Esophagus muscularis mucosa (tissue), 4 donors: ENCODE results near the gene CAMTA1. TPM values are rescaled to one million over a fixed set of nuclear protein-coding genes. Genes with fewer than 3 reads are reported as not detected.
A peak's percentile ranks its signal among the peaks of the same experiment; 100 is the strongest.

ENCODE experiments used
- DNase-seq: peaks from one replicate; pipeline ENCODE4 v3.0.0-alpha.2; 2017; ENCODE audit errors: extremely low spot score
- H3K27ac ChIP-seq, 4 donors: fragments of 200-600 bp; sonication (generic); replicated peaks in 1 of 4; 1 replicate in 3 of 4; 2 replicates in 1 of 4; pipeline ENCODE4 v1.5.1; 2016 to 2019; ENCODE audit warnings: mild to moderate bottlenecking in 1 of 4
- H3K27me3 ChIP-seq, 4 donors: fragments of 200-600 bp; sonication (generic); one replicate each; pipeline versions ENCODE4 v1.5.1 to v1.6.0; 2016 to 2019
- H3K36me3 ChIP-seq, 4 donors: fragments of 200-600 bp; sonication (generic); one replicate each; pipeline ENCODE4 v1.5.1; 2016 to 2019
- H3K4me1 ChIP-seq, 4 donors: fragments of 200-600 bp; sonication (generic); one replicate each; pipeline ENCODE4 v1.5.1; 2016 to 2019
- H3K4me3 ChIP-seq, 4 donors: fragments of 200-600 bp; sonication (generic); 1 replicate in 2 of 4; 2 replicates in 2 of 4; pipeline ENCODE4 v1.5.1; 2016 to 2019; ENCODE audit warnings: mild to moderate bottlenecking in 4 of 4, moderate library complexity in 1 of 4
- H3K9me3 ChIP-seq, 4 donors: fragments of 200-600 bp; sonication (generic); 1 replicate in 3 of 4; 2 replicates in 1 of 4; pipeline ENCODE4 v1.5.1; 2016 to 2019
- EP300 ChIP-seq: sonication (generic); formaldehyde crosslinking; IDR thresholded peaks from one replicate; pipeline ENCODE4 v1.6.1; 2017; ENCODE audit warnings: antibody characterized with exemption
- POLR2A ChIP-seq: fragments of 450-650 bp; IDR thresholded peaks from one replicate; pipeline ENCODE4 v1.6.1; 2017; ENCODE audit warnings: antibody characterized with exemption, moderate library complexity, mild to moderate bottlenecking, low read depth
- POLR2AphosphoS5 ChIP-seq, 2 donors: sonication (generic); formaldehyde crosslinking; IDR thresholded peaks; one replicate each; pipeline ENCODE4 v1.6.1; 2017; ENCODE audit warnings: antibody characterized with exemption in 2 of 2
- WGBS: methylation state at CpG from one replicate; pipeline ENCODE4 v1.1.5; 2018; 5-methylcytosine and 5-hydroxymethylcytosine counted together
- intact Hi-C: fragments of 100-400 bp; cut with DNase I; formaldehyde crosslinking; loops from one replicate; pipeline ENCODE4 v1.15.1; 2023
- total RNA-seq, 4 donors: library from RNA; depleted of rRNA; stranded (reverse); fragments of >200 nt; gene quantifications; one replicate each; pipeline versions ENCODE4 v1.1.0 to v1.2.1, GENCODE V29; 2016
- TF ChIP-seq, protein P1 (sequence below), 3 experiments: fragments of 200-600 bp in 2 of 3; fragments of 450-650 bp in 1 of 3; sonication (generic) in 2 of 3; IDR thresholded peaks; one replicate each; pipeline ENCODE4 v1.5.1; 2017 to 2019; ENCODE audit warnings: antibody characterized with exemption in 3 of 3, mild to moderate bottlenecking in 2 of 3, moderate library complexity in 1 of 3

The CAMTA1 gene
- total RNA-seq, 4 donors from 2014 or later = 109 to 226 (median 139) TPM

DNA sequence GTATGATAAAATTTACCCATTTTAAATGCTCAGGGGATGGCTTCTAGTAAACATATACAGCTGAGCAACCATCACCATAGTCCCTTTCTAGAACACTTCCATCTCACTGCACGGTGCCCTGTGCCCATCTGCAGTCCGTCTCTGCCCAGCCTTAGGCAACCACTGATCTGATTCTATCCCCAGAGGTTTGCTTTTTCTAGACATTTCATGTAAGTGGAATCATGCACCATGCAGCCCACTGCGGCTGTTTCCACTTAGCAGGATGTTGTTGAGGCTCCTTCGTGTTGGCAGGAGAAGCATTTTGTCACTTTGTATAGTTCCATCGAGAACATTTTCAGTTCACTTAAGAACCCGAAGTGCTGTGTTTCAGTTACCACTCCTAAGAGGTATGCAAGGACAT, 958.1 kb downstream of the CAMTA1 start:
- intact Hi-C loops = no loop called here
- DNase-seq = peak; percentile 82

DNA sequence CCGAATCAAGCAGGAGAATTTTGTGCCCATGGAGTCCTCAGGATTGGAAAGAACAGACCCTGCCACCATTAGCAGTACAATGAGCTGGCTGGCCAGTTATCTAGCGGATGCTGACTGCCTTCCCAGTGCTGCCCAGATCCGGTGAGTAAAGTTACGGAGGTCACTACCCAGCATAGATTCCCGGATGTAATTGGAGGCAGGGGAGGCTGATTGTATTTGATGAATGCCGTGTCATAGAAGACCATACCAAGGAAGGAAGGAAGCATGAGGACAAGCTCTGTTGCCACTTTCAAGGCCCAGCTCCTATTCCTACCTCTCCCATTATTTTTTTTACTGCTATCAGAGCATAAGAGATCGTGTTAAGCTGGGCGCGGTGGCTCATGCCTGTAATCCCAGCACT, 959.6 kb downstream of the CAMTA1 start:
- TF ChIP-seq, protein P1, sequence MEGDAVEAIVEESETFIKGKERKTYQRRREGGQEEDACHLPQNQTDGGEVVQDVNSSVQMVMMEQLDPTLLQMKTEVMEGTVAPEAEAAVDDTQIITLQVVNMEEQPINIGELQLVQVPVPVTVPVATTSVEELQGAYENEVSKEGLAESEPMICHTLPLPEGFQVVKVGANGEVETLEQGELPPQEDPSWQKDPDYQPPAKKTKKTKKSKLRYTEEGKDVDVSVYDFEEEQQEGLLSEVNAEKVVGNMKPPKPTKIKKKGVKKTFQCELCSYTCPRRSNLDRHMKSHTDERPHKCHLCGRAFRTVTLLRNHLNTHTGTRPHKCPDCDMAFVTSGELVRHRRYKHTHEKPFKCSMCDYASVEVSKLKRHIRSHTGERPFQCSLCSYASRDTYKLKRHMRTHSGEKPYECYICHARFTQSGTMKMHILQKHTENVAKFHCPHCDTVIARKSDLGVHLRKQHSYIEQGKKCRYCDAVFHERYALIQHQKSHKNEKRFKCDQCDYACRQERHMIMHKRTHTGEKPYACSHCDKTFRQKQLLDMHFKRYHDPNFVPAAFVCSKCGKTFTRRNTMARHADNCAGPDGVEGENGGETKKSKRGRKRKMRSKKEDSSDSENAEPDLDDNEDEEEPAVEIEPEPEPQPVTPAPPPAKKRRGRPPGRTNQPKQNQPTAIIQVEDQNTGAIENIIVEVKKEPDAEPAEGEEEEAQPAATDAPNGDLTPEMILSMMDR (IDR thresholded peaks at IDR 0.05) = no peak
- TF ChIP-seq POLR2AphosphoS5 (IDR thresholded peaks at IDR 0.05) (no peak), POLR2A (no peak), EP300 (no peak)
- Histone ChIP-seq H3K4me3 (no peak overlapping the region), H3K4me1 (no peaks in the 10 kb centered on the region), H3K27ac (no peak overlapping the region), H3K27me3 (no peaks in the 10 kb centered on the region), H3K36me3 (peaks cover 0 to 15% (median 7%) of the 10 kb centered on the region in 4 donors), H3K9me3 (no peaks in the 10 kb centered on the region)
- DNase-seq = peak; percentile 66
- 94% methylated on average over 9 of the region's 9 CpGs for WGBS
- intact Hi-C loops = no loop called here

More for the DNA sequence above, 958.1 kb downstream of the CAMTA1 start:
- no peaks in the 10 kb centered on the region for H3K27me3 ChIP-seq
- H3K9me3 ChIP-seq = no peaks in the 10 kb centered on the region
- no peak for TF ChIP-seq POLR2AphosphoS5 (IDR thresholded peaks at IDR 0.05)
- TF ChIP-seq, protein P1 (IDR thresholded peaks at IDR 0.05) = no peak
- TF ChIP-seq POLR2A = no peak
- TF ChIP-seq EP300 = no peak
- no peaks in the 10 kb centered on the region for H3K4me1 ChIP-seq
- peaks cover 0 to 22% (median 11%) of the 10 kb centered on the region in 4 donors for H3K36me3 ChIP-seq
- WGBS = 91% methylated on average over 6 of the region's 6 CpGs
- H3K27ac ChIP-seq = no peak overlapping the region
- no peak overlapping the region for H3K4me3 ChIP-seq

DNA sequence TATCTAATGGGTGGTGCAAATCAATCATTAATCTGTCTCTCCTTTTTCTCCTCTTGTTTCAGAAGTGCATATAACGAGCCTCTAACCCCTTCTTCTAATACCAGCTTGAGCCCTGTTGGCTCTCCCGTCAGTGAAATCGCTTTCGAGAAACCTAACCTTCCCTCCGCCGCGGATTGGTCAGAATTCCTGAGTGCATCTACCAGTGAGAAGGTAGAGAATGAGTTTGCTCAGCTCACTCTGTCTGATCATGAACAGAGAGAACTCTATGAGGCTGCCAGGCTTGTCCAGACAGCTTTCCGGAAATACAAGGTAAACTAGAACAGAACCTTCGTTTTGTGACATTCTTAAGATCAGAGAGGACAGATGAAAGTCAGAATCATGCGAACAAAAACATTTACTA, 960.5 kb downstream of the CAMTA1 start:
- no peak overlapping the region for H3K27ac ChIP-seq
- H3K4me1 ChIP-seq = no peaks in the 10 kb centered on the region
- H3K36me3 ChIP-seq = peaks cover 0 to 17% (median 7%) of the 10 kb centered on the region in 4 donors
- H3K27me3 ChIP-seq = no peaks in the 10 kb centered on the region
- WGBS = 89% methylated on average over 10 of the region's 10 CpGs
- H3K9me3 ChIP-seq = no peaks in the 10 kb centered on the region
- DNase-seq = no peak
- TF ChIP-seq POLR2A = no peak
- TF ChIP-seq, protein P1 (IDR thresholded peaks at IDR 0.05) = no peak
- no peak for TF ChIP-seq EP300
- no peak for TF ChIP-seq POLR2AphosphoS5 (IDR thresholded peaks at IDR 0.05)
- no peak overlapping the region for H3K4me3 ChIP-seq
- intact Hi-C loops = no loop called here

DNA sequence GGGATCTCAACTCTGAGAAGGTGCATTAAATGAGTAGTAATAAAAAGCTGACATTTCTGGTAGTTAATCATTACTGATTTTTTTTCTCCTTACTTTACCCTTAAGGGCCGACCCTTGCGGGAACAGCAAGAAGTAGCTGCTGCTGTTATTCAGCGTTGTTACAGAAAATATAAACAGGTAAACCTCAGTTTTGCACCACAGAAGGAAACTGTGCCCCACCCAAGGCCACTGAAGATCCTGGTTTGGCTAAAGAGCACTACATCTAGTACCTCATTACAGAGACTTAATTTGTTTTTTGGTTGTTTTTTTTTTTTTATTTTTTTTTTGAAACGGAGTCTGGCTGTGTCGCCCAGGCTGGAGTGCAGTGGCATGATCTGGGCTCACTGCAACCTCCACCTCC, 962.4 kb downstream of the CAMTA1 start:
- H3K27me3 ChIP-seq = no peaks in the 10 kb centered on the region
- 95% methylated on average over 5 of the region's 5 CpGs for WGBS
- DNase-seq = no peak

More for the DNA sequence above, 962.4 kb downstream of the CAMTA1 start:
- intact Hi-C loops = no loop called here
- no peaks in the 10 kb centered on the region for H3K9me3 ChIP-seq
- H3K27ac ChIP-seq = no peak overlapping the region
- H3K36me3 ChIP-seq = peaks cover 0 to 17% (median 7%) of the 10 kb centered on the region in 4 donors
- H3K4me3 ChIP-seq = no peak overlapping the region
- TF ChIP-seq POLR2AphosphoS5 (IDR thresholded peaks at IDR 0.05) = no peak
- TF ChIP-seq EP300 = no peak
- no peak for TF ChIP-seq POLR2A
- TF ChIP-seq, protein P1 (IDR thresholded peaks at IDR 0.05) = no peak
- peaks cover 0 to 8% (median 6%) of the 10 kb centered on the region in 4 donors for H3K4me1 ChIP-seq
